HG02610 (cell line): ENCODE results near the gene FZD8.
A peak's percentile ranks its signal among the peaks of the same experiment; 100 is the strongest.

Source experiments
- ATAC-seq: cut with Tn5 transposase; IDR thresholded peaks from one replicate; pipeline ENCODE4 v1.9.1; 2021; ENCODE audit warnings: mild to moderate bottlenecking, moderate library complexity; ENCODE audit not compliant: unreplicated experiment

Gene FZD8

DNA sequence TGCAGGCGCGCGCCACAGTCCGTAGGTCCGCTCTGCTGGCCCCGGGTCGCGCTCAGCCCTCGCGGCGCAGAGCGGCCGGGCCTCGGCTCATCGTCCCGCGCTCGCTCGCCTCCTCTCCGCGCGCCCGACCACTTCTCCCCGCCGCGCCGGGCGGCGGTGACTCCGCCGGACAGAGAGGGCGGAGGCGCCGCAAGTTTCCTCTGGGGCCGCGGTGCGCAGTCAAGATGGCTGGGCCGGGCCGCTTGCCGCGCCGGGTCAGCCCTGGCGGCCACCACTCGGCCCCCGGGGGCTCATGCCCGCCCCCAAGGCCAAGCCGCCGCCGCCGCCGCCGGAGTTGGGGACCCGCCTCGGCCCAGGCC is 441 bp downstream of the FZD8 start:
- ATAC-seq: peak; percentile 13

DNA sequence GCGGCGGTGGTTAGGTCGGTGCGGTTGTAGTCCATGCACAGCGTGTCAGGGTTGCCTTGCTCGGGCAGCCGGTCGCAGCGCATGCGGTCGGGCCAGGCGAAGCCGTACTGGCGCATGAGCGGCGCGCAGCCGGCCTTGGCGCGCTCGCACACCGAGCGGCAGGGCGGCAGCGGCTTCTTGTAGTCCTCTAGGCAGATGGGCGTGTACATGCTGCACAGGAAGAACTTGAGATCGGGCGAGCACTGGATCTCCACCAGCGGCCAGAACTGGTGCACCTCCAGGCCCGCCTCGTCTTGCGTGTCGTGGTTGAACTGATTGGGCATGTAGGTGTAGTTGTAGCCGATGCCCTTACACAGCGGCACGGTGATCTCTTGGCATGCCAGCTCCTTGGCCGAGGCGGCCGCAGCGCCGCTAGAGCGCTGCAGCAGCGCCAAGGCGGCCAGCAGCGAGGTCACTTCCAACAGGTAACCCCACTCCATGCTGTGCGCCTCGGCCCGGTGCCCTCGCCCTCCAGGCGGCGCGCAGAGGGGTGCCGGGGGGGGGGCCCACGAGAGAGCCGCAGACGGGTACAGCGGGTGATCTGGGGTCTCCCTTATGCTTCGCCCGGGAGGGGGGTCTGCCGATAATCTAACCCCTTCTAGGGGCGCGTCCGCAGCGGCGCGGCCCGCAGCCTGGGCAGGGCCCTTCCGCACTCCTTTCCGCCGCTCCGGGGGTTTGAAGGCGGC is 983 bp downstream of the FZD8 start:
- ATAC-seq: peak; percentile 28

DNA sequence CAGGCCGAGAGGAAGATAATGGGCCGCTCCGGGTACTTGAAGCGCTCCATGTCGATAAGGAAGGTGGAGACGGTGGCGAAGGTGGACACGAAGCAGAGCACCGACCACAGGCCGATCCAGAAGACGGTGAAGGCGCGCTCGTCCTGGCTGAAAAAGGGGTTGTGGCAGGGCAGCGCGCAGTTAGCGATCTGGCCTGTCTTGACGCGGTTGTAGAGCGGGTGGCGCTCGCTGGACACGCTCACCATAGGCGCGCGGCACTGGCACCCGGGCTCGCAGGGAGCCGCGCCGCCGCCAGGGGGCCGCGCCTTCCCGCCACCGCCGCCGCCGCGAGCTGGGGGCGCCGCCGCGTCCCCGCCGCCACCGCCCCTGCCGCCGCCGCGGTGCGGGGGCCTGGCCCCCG is 1.6 kb downstream of the FZD8 start:
- peak; percentile 27 for ATAC-seq

DNA sequence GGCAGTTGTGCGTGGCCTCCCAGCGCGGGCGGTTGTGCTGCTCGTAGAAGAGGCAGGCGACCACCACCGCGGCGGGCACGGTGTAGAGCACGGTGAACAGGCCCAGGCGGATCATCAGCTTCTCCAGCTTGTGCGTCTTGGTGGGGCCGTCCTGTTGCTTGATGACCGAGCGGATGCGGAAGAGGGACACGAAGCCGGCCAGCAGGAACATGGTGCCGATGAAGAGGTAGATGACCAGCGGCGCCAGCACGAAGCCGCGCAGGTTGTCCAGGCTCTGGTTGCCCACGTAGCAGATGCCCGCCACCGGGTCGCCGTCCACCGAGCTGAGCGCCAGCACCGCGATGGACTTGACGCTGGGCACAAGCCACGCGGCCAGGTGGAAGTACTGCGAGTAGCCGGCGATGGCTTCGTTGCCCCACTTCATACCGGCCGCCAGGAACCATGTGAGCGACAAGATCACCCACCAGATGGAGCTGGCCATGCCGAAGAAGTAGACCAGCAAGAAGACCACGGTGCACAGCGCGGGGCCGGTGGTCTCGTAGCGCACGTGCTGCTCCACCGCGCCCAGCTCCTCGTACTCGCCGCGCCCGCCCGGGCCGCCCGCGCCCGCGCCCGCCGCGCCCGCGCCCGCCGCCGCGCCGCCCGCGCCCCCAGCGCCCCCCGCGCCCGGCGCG is 2.2 kb downstream of the FZD8 start:
- ATAC-seq: no peak

DNA sequence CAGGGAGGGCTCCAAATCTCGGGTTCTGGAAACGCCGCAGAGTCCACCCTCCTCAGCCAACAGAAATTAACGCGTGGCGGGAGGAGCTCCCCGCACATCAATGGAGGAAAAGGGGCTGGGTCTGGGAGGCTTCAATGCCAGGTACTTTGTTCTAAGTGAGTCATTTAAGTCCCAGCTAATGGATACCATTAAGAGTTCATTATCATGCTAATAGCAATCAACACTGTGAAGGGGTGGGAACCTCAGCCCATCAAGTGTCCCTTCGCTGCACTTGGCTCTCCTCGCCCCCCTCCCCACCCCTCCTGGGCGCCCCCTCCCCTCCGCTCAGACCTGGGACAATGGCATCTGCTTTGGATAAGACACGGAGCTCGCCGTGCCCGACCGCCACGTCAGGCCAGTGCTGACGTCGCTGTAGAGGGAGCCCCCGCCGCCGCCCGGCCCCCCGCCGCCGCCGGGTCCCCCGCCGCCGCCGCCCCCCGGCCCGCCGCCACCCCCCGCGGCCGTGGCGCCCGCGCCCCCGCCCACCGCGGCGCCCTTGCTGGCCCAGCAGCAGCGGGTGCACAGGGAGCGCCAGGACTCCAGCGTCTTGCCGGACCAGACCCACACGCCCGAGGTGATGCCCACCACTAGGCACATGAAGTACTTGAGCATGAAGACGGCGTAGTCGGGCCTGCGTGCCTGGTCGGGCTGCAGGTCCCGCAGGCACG is 2.9 kb downstream of the FZD8 start:
- no peak for ATAC-seq

DNA sequence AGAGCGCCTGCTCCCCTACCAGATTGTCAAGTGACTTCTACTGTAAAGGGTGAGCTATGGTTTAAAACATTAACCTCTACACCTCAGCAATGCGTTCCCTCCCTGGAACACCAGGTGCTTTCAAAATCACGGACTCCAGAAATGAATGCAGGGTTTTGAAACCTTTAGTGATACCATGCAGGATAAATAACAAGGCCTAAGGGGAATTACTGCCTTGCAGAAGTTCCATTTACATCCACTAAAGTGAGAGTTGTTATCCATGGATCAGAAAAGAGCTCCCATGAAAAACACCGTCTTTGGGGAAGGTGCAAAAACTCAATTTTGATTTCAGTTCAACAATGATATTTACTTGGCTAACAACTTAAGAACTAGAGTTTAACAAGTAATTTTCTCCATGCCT is 4.0 kb downstream of the FZD8 start:
- no peak for ATAC-seq

DNA sequence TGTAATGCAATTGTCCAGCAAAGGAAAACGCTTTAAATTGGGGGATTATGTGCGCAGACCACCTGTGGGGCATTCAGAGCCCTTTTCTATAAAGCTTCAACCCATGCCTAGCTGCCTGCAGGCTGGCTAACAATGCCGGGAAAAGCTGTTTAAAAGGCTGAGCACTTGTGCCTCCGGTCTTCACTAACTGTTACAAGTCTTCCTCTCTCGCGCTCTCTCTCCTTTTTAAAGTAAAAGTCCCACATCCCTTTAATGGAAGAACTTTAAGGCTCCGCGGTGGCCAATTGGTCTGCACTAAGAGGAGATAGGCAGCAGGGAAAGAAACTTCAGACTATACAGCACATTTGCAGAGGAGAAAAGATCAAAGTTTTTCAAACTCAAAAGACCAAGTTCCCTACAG is 4.6 kb downstream of the FZD8 start:
- ATAC-seq: no peak

DNA sequence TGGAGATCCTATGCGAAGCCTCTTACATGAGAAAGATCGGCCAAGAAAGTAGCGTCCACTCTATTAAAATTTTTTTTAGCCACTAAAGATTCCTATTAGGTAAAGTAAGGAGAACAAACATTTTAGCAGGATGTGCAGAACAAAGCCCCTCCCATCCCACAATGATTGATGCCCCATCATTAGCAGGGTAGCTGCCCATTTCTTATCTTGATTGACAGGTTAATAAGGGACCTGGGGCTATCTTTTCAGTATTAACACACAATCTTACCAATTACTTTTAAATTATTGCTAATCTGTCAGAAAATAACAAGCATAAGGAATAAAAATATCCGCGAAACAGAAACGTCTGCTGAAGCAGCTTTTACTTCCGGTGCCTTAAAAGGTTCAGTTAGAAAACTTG is 5.1 kb downstream of the FZD8 start:
- no peak for ATAC-seq

DNA sequence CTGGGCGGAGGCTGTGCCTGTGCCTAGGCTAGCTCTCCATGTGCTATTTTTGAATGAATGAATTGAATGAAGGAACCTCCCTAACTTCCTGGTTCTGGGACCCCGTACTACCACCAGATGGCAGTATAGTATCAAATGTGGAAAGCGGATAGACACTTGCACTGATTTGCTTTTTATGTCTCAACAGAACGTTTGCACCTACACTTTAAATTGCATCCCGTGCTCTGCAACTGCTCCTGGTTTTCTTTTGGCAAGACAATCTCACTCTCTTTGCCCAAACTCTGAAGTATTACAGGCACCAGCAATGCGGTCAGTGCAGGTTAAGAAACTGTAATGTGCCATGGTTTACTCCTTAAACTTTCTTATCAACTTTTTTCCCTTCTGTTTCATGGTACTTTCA is 6.5 kb downstream of the FZD8 start:
- peak; percentile 63 for ATAC-seq

DNA sequence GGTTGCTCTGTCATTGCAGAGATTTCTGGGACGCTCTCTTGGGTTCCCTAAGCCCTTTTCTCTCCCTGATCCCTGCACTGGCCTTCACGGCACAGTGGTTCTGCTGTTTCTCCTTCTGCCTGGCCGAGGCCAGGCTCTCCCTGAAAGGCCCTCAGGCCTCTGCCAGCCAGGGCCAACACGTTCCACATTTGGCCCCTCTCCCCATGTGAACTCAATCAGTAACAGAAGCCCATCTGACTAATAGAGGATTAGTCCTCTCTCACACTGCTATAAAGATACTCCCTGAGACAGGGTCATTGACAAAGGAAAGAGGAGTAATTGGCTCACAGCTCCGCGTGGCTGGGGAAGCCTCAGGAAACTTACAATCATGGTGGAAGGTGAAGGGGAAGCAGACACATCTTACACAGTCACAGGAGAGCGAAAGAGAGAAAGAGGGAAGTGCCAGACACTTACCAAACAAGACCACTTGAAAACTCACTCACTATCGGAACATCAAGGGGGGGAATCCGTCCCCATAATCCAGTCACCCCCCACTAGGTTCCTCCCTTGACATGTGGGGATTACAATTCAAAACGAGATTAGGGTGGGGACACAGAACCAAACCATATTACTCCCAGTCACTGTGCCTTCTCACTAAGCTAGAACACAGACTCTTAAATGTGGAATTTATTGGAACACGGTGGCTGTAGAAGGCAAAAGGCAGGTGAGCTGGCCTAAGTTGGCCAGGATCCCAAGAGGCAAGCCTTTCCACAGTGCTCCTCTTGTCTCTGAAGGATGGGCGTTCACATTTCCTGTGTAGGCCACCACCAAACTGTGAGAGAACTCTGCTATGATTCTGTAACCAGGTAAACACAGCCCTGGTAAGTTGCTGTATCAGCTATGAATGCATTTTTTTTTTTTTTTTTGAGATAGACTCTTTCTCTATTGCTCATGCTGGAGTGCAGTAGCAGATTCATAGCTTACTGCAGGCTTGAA is 8.8 kb downstream of the FZD8 start:
- no peak for ATAC-seq

DNA sequence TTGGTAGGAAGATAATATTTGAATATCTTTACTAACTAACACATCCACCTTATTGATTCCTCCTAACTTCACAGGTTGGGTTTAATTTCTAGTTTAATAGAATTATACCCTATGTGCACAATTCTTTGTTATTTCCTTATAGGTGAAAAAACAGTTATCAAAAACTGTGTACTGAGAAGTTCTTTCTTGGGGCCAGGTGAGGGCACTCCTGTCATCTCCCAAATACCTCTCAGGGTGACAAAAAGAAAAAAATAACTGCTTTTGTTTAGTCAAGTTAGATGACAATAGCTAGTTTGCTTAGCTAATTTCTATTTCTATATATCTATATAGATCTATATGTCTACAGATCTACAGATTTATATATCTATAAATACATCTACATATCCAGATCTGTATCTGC is 10.1 kb downstream of the FZD8 start:
- ATAC-seq: no peak

DNA sequence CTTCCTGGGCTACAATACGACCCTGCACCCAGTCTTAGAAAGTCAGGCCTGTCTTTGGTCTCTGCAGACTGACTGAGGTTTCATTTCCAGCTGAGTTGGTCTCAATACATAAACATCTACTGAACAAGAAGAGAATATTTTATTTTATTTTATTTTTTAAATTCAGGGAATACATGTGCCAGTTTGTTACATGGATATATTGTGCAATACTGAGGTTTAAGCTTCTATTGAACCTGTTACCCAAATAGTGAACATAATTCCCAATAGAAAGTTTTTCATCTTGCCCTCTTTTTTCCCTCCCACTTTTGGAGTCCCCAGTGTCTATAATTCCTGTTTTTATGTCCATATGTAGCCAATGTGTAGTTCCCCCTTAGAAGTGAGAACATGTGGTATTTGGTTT is 10.7 kb downstream of the FZD8 start:
- no peak for ATAC-seq

DNA sequence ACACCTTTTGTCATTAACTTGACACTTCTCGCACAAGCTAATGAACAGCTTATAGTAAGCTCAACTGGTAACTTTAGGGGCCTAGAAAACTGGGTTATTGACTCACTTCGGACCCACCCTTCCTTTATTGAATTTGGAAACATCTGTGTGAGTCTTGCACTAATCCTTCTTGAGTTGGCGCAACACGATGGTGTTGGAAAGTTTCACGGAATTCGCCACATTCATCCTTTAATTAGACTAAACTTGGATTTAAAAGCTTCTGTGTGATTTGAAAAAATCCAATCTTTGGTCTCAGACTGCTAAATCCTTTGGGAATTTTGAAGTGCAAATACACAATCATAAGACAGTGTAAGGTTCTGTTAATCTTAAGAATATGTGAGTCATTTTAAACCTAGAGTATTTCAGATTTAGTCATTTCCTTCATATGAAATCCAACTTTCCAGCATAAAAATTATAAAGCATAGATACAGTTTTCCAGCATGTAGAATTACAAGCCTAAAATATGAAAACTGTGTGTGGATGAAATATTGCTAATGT is 15.1 kb downstream of the FZD8 start:
- ATAC-seq: no peak

DNA sequence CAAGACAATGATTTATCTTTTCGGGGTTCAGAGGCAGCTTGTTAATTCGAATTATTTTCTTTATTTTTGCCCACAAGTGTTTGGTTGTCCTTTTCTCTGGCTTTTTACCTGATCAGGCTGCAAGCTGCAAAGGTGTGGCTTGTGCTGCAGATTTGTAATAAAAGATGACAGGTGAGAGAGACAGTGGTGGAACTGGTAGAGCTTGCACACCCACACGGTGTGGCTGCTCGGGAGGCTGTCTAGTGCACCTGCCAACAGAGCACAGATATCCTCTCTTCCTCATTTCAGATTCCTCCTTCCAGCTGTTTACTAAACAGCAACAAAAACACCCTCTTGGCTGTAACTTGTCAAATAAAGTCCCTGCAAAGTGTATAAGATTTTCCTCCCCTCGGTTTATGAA is 27.8 kb downstream of the FZD8 start:
- ATAC-seq: no peak

DNA sequence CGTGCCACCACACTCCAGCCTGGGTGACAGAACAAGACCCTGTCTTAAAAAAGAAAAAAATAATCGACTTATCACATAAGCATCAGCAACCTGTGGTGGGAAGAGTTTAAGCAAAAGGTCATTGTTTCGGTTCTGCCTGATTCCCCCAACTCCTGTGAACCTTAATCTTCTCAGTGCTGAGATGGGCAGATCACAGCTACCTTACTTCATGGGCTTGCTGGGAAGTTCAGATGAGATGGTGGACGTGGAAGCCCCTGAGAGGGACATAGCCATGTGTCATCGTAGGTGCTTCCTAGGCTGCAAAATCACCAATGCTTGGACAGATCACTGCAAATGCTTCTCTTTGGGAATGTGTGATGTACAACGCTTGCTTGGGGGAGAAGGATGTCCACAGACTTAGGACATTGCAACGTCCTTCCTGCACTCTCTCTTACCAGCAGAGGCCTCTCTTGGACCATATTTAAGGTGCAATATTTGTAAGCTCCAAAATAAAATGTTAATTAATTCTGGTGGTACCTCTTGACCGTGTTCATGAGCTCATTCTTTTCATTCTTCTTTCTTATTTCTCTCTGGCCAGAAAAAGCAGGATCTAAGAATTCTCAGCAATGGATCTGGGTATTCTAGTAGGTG is 28.4 kb downstream of the FZD8 start:
- ATAC-seq: no peak

DNA sequence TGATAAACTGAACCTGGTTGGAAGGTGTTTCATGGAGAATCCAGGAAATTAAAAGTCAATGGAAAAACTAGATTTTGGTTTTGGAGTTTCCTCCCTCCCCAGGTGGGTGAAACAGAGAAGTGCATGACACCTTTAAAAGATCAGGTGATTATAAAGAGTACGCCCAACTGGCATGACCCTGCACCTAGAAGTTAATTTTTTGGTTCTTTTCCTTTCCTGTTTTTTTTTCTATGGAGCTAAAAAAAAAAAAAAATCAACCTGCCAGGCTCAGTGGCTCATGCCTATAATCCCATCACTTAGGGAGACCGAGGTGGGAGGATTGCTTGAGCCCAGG is 29.0 kb downstream of the FZD8 start:
- ATAC-seq: no peak

DNA sequence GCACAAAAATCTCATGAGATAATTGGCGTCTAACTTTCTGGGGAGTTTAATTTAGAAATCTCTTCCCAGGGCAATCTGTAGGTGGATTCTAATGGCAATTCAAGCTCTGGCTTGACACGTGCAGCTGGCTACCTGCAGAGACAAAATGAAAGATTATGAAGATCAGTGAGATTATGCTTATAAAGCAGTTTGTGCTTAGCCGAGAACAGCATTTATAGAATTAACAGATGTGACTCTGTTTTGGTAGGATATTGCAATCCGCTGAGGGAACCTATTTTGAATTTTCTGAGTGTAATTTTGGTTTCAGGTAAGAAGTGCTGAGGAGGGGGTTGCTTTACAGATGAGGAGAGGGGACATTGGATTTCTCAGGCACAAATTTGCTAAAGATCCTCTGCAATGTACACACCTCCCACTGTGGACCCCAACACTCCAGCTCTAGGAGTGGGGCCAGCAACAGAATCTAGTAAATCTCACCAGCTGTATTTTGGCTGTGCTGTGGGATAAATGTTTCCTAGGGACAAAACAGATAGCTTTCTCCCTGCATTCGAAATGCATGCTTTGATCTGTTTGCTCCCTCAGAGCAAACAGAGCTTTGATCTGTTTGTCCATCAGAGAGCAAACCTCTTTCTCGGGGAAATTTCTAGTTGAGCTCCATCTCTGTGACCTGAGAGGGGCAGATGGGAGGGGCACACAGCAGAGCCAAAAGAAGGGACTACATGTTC is 29.6 kb downstream of the FZD8 start:
- ATAC-seq: no peak

DNA sequence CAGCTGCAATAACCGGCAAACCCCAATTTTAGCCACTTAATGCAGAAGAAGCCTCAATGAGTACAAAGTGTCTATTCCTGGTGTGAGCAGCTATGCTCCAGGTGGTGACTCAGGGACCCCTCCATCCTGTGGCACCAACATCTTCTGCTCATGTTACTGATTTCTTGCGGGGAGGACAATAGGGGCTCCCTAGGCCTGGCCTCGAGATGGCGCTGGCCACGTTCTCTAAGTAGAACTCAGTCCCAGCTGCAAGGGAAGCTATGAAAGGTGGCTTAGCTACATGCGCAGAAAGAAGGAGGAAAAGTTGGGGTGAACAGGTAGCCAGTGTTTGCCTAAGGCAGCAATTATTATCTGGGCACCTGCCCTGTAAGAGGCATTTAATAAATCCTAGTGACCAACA is 30.3 kb downstream of the FZD8 start:
- no peak for ATAC-seq

DNA sequence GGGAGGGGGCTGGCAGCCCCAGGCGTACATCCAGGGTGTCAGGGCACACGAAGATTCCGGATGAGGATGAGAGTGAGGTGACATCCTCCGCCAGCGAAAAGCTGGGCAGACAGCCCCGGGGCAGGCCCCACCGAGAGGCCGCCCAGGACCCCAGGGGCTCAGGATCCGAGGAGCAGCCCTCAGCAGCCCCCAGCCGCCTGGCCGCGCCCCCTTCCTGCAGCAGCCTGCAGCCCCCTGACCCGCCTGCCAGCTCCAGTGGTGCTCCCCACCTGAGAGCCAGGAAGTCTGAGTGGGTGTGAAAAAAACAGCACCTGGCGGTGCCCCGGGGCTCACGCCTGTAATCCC is 33.8 kb downstream of the FZD8 start:
- ATAC-seq: no peak
